ENCODE data around the gene PSMB11.

PSMB11 gene

DNA sequence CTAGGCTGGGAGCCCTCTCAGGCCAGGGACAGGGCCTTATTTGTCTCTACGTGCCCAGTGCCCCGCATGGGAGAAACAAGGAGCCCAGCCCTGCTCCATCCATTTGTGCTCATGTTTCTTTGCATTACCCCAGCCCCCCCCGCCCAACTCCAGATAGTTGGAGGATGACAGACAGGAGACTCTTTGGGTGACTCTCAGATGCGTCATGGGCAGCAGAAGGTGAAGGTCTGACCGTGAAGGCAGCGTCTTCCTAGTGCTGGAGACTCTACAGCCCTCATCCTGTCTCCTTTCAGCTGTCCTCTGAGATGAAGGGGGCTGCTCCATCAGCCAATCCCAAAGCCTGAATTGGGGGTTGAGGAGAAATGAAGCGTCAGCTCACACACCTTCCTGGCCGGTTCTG, 283 bp upstream of the PSMB11 start:
- Histone ChIP-seq H3K79me1 (ENCODE audit: low read length) (no peaks in the 10 kb centered on the region), H3K4me3 (ENCODE audit: low read length) (no peak overlapping the region), H2BK120ac (ENCODE audit: low read depth, low read length) (no peak overlapping the region), H2AK5ac (ENCODE audit: low read length) (no peak overlapping the region), H2BK15ac (replicated peaks; ENCODE audit: low read depth) (no peak overlapping the region), H4K5ac (ENCODE audit: low read length) (no peak overlapping the region), H3K56ac (ENCODE audit: low read length) (no peak overlapping the region), H3K23ac (ENCODE audit: low read length) (no peak overlapping the region), H3K4me1 (ENCODE audit: control insufficient read depth, low read depth, low read length) (peaks cover 4% of the 10 kb centered on the region), H3K18ac (ENCODE audit: low read length) (no peak overlapping the region), H3K27ac (ENCODE audit: low read depth, low read length) (no peak overlapping the region), H3K4ac (ENCODE audit: low read depth, low read length) (no peak overlapping the region), H3K9ac (ENCODE audit: low read length) (no peak overlapping the region), H2BK5ac (ENCODE audit: low read length) (no peak overlapping the region), H3K79me2 (ENCODE audit: control insufficient read depth, insufficient read depth, low read length) (no peaks in the 10 kb centered on the region), H3K27me3 (ENCODE audit: insufficient read depth, low read length, poor library complexity) (no peaks in the 10 kb centered on the region), H4K8ac (ENCODE audit: low read depth, low read length) (no peak overlapping the region), H3K36me3 (ENCODE audit: control insufficient read depth, insufficient read depth, low read length) (no peaks in the 10 kb centered on the region), H3K4me2 (ENCODE audit: low read length) (no peak overlapping the region)
- WGBS (ENCODE audit: extremely low coverage, insufficient coverage, low lambda C conversion rate), result no CpG with 5 or more reads among the region's 8 CpGs
- DNase-seq, result no peak

DNA sequence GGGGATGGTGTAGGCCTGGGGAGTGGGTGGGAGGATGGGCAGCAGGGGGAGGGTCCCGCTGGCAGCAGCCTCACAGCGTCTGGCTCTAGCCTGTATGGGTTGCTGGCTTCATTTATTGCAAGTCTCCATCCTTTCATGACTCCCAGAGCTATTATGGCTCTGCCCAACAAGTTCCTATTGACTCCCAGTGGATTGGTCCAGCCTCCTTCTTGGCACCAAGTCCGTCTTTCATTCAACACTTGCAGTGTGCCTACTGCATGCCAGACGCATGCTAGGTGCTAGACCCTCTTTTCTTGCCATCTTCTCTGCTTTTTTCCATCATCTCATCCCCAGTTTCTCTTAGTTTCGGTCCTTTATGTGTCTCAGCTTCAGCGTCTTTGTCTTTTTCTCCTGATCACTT, 1.1 kb downstream of the PSMB11 start:
- H3K56ac ChIP-seq (ENCODE audit: low read length), result no peak overlapping the region
- H2AK5ac ChIP-seq (ENCODE audit: low read length), result no peak overlapping the region
- no peak overlapping the region for H3K4me2 ChIP-seq (ENCODE audit: low read length)
- no CpG with 5 or more reads among the region's 6 CpGs for WGBS (ENCODE audit: extremely low coverage, insufficient coverage, low lambda C conversion rate)
- H2BK15ac ChIP-seq (replicated peaks; ENCODE audit: low read depth), result no peak overlapping the region
- H3K79me2 ChIP-seq (ENCODE audit: control insufficient read depth, insufficient read depth, low read length), result no peaks in the 10 kb centered on the region
- H2BK5ac ChIP-seq (ENCODE audit: low read length), result no peak overlapping the region
- H3K4me3 ChIP-seq (ENCODE audit: low read length), result no peak overlapping the region
- no peak overlapping the region for H3K9ac ChIP-seq (ENCODE audit: low read length)
- peaks cover 4% of the 10 kb centered on the region for H3K4me1 ChIP-seq (ENCODE audit: control insufficient read depth, low read depth, low read length)
- H3K27ac ChIP-seq (ENCODE audit: low read depth, low read length), result no peak overlapping the region
- H3K27me3 ChIP-seq (ENCODE audit: insufficient read depth, low read length, poor library complexity), result no peaks in the 10 kb centered on the region
- H3K79me1 ChIP-seq (ENCODE audit: low read length), result no peaks in the 10 kb centered on the region
- no peak overlapping the region for H3K18ac ChIP-seq (ENCODE audit: low read length)
- no peak overlapping the region for H2BK120ac ChIP-seq (ENCODE audit: low read depth, low read length)
- H3K36me3 ChIP-seq (ENCODE audit: control insufficient read depth, insufficient read depth, low read length), result no peaks in the 10 kb centered on the region
- H3K23ac ChIP-seq (ENCODE audit: low read length), result no peak overlapping the region
- DNase-seq, result no peak
- no peak overlapping the region for H4K5ac ChIP-seq (ENCODE audit: low read length)
- no peak overlapping the region for H3K4ac ChIP-seq (ENCODE audit: low read depth, low read length)
- no peak overlapping the region for H4K8ac ChIP-seq (ENCODE audit: low read depth, low read length)

DNA sequence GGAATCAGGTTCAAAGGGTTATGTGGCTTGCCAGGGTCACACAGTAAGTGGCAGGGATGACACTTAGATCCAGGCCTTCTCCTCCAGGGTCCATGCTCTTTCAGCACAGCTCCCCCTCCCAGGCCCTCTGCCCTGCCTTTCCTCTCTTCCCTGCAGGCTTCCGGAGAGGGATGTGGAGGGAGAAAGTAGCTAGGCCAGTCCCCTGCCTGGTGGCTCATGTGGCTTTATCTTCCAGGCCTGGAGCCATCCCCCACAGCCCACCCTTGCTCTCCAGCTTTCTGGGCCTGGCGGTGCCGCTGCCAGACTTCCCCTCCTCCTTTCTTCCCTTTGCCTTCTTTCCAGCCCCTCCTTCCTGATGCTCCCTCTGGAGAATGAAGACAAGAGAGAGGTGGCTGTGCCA, 1.7 kb downstream of the PSMB11 start:
- Histone ChIP-seq H2BK120ac (ENCODE audit: low read depth, low read length) (no peak overlapping the region), H3K4me3 (ENCODE audit: low read length) (no peak overlapping the region), H3K27ac (ENCODE audit: low read depth, low read length) (no peak overlapping the region), H2BK5ac (ENCODE audit: low read length) (no peak overlapping the region), H3K79me1 (ENCODE audit: low read length) (no peaks in the 10 kb centered on the region), H3K56ac (ENCODE audit: low read length) (peak overlapping the region; percentile 25), H3K18ac (ENCODE audit: low read length) (no peak overlapping the region), H4K5ac (ENCODE audit: low read length) (no peak overlapping the region), H3K23ac (ENCODE audit: low read length) (no peak overlapping the region), H3K36me3 (ENCODE audit: control insufficient read depth, insufficient read depth, low read length) (no peaks in the 10 kb centered on the region), H3K27me3 (ENCODE audit: insufficient read depth, low read length, poor library complexity) (no peaks in the 10 kb centered on the region), H3K9ac (ENCODE audit: low read length) (no peak overlapping the region), H4K8ac (ENCODE audit: low read depth, low read length) (no peak overlapping the region), H3K4ac (ENCODE audit: low read depth, low read length) (no peak overlapping the region), H2AK5ac (ENCODE audit: low read length) (no peak overlapping the region), H2BK15ac (replicated peaks; ENCODE audit: low read depth) (no peak overlapping the region), H3K4me1 (ENCODE audit: control insufficient read depth, low read depth, low read length) (peaks cover 4% of the 10 kb centered on the region), H3K79me2 (ENCODE audit: control insufficient read depth, insufficient read depth, low read length) (no peaks in the 10 kb centered on the region), H3K4me2 (ENCODE audit: low read length) (no peak overlapping the region)
- WGBS (ENCODE audit: extremely low coverage, insufficient coverage, low lambda C conversion rate), result no CpG with 5 or more reads among the region's 3 CpGs
- DNase-seq, result peak; percentile 63

DNA sequence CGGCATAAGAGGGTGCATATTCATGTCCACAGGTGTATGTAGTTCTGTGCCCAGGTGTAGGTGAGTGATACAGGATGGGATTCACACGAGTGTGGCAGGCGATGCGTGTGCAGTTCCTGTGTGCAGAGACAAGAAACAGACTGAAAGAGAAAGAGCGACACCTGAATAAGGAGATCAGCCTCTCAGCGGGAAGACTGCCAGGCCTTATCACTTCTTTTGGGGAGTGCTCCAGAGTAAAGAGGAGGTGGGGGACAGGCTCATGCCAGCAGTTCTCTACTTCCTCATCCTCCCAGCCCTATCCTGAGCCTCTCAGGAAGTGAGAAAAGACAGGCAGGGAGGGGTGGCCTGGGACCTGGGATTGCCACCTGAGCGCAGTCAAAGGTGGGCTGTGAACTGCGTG, 2.8 kb downstream of the PSMB11 start:
- no peaks in the 10 kb centered on the region for H3K27me3 ChIP-seq (ENCODE audit: insufficient read depth, low read length, poor library complexity)
- no peak overlapping the region for H4K5ac ChIP-seq (ENCODE audit: low read length)
- peak overlapping the region; percentile 10 for H3K27ac ChIP-seq (ENCODE audit: low read depth, low read length)
- no peak overlapping the region for H2BK120ac ChIP-seq (ENCODE audit: low read depth, low read length)
- peaks cover 1% of the 10 kb centered on the region for H3K36me3 ChIP-seq (ENCODE audit: control insufficient read depth, insufficient read depth, low read length)
- H2BK5ac ChIP-seq (ENCODE audit: low read length), result no peak overlapping the region
- no peak overlapping the region for H4K8ac ChIP-seq (ENCODE audit: low read depth, low read length)
- WGBS (ENCODE audit: extremely low coverage, insufficient coverage, low lambda C conversion rate), result no CpG with 5 or more reads among the region's 8 CpGs
- H3K4me1 ChIP-seq (ENCODE audit: control insufficient read depth, low read depth, low read length), result peaks cover 4% of the 10 kb centered on the region
- no peak overlapping the region for H3K23ac ChIP-seq (ENCODE audit: low read length)
- no peak overlapping the region for H2BK15ac ChIP-seq (replicated peaks; ENCODE audit: low read depth)
- H3K79me2 ChIP-seq (ENCODE audit: control insufficient read depth, insufficient read depth, low read length), result no peaks in the 10 kb centered on the region
- H3K4me3 ChIP-seq (ENCODE audit: low read length), result no peak overlapping the region
- H2AK5ac ChIP-seq (ENCODE audit: low read length), result no peak overlapping the region
- H3K79me1 ChIP-seq (ENCODE audit: low read length), result no peaks in the 10 kb centered on the region
- no peak overlapping the region for H3K4ac ChIP-seq (ENCODE audit: low read depth, low read length)
- peak overlapping the region; percentile 59 for H3K56ac ChIP-seq (ENCODE audit: low read length)
- H3K4me2 ChIP-seq (ENCODE audit: low read length), result no peak overlapping the region
- H3K9ac ChIP-seq (ENCODE audit: low read length), result no peak overlapping the region
- DNase-seq, result no peak
- H3K18ac ChIP-seq (ENCODE audit: low read length), result no peak overlapping the region

DNA sequence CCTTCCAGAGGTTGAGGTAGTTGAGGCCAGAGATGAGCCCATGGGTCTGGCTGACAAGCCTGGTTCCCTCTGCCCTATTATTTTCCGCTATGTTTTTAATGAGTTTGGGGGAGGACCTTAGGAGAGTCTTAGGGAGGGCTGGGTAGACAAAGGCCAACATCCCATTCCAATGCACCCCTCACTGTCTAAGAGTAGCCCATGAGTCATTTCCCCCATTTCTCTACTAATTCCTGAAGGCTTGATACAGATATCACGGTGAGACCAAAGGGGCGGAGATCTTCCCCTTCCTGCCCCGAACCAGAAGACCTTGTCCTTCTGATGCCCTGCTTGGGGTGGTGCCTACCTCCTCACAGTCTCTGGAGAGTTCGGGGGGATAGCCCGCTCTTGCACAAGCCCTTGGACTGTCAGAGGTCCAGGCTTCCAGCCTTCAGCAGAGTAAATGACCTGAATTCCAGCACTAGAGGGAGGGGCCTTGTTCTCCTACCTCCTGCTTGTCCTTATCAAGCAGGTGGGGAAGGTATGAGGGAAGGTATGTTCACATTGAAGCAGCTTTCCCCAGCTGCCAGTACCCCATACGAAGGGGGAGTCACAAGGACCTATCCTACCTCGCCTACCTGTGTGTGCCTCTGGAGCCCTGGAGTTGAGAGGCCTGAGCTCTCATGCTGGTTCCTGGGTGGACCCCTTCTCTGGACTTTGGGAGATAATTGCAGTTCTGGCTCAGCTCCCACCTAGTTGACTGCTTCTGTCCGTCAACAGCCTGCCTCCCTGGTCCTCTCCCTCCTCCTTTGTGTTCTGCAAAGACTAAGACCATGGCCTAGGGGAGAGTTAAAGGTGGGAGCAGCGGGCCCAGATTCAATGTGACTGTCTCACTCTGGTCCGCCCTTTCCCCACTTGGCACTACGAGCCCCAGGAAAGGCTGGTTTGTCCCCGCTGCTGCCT, 3.7 kb downstream of the PSMB11 start:
- no CpG with 5 or more reads among the region's 13 CpGs for WGBS (ENCODE audit: extremely low coverage, insufficient coverage, low lambda C conversion rate)
- no peak overlapping the region for H3K4ac ChIP-seq (ENCODE audit: low read depth, low read length)
- DNase-seq, result no peak
- H2BK15ac ChIP-seq (replicated peaks; ENCODE audit: low read depth), result no peak overlapping the region
- no peak overlapping the region for H2BK120ac ChIP-seq (ENCODE audit: low read depth, low read length)
- H4K5ac ChIP-seq (ENCODE audit: low read length), result no peak overlapping the region
- no peak overlapping the region for H2BK5ac ChIP-seq (ENCODE audit: low read length)
- no peak overlapping the region for H3K4me3 ChIP-seq (ENCODE audit: low read length)
- no peak overlapping the region for H3K9ac ChIP-seq (ENCODE audit: low read length)
- no peak overlapping the region for H3K23ac ChIP-seq (ENCODE audit: low read length)
- H3K56ac ChIP-seq (ENCODE audit: low read length), result no peak overlapping the region
- H3K27me3 ChIP-seq (ENCODE audit: insufficient read depth, low read length, poor library complexity), result no peaks in the 10 kb centered on the region
- no peaks in the 10 kb centered on the region for H3K79me1 ChIP-seq (ENCODE audit: low read length)
- no peak overlapping the region for H3K18ac ChIP-seq (ENCODE audit: low read length)
- no peaks in the 10 kb centered on the region for H3K79me2 ChIP-seq (ENCODE audit: control insufficient read depth, insufficient read depth, low read length)
- H4K8ac ChIP-seq (ENCODE audit: low read depth, low read length), result no peak overlapping the region
- H3K36me3 ChIP-seq (ENCODE audit: control insufficient read depth, insufficient read depth, low read length), result peaks cover 2% of the 10 kb centered on the region
- peaks cover 4% of the 10 kb centered on the region for H3K4me1 ChIP-seq (ENCODE audit: control insufficient read depth, low read depth, low read length)
- H2AK5ac ChIP-seq (ENCODE audit: low read length), result no peak overlapping the region
- no peak overlapping the region for H3K4me2 ChIP-seq (ENCODE audit: low read length)
- H3K27ac ChIP-seq (ENCODE audit: low read depth, low read length), result no peak overlapping the region
